PFSK-1 (cell line): ENCODE results near the gene APLP2. TPM values are rescaled to one million over a fixed set of nuclear protein-coding genes. Genes with fewer than 3 reads are reported as not detected.

Source experiments
- FOXP2 ChIP-seq: optimal IDR thresholded peaks from 2 replicates; pipeline ENCODE3; 2011; ENCODE audit warnings: borderline replicate concordance, control low read depth, inconsistent platforms; ENCODE audit not compliant: insufficient read depth; ENCODE audit errors: extremely low read length, extremely low read depth
- POLR2AphosphoS5 ChIP-seq: IDR thresholded peaks from 2 replicates; pipeline ENCODE4 v1.6.1; 2012; ENCODE audit warnings: low read depth, mild to moderate bottlenecking, control low read depth, low read length, moderate library complexity
- SIN3A ChIP-seq: IDR thresholded peaks from 2 replicates; pipeline ENCODE4 v1.6.1; 2012; ENCODE audit warnings: mild to moderate bottlenecking, low read length, moderate library complexity, borderline replicate concordance; ENCODE audit not compliant: insufficient read depth
- TAF1 ChIP-seq: IDR thresholded peaks from 2 replicates; pipeline ENCODE4 v1.6.1; 2012; ENCODE audit warnings: low read length, control low read depth, borderline replicate concordance; ENCODE audit not compliant: insufficient read depth
- polyA plus RNA-seq: library from polyadenylated mRNA; unstranded; fragments of >200 nt; gene quantifications from one replicate; pipeline ENCODE4 v1.2.1, GENCODE V29; 2012; ENCODE audit warnings: low read depth, missing spikeins; ENCODE audit not compliant: insufficient read length
- TF ChIP-seq, protein P1 (sequence below), 2 experiments: IDR thresholded peaks; 2 replicates each; pipeline versions ENCODE4 v1.6.1 to v1.8.0; 2011 to 2012; ENCODE audit warnings: low read depth in 2 of 2, low read length in 2 of 2, control low read depth in 1 of 2, inconsistent platforms in 1 of 2, mild to moderate bottlenecking in 1 of 2, moderate library complexity in 1 of 2; ENCODE audit not compliant: insufficient read depth in 1 of 2

APLP2 gene
- polyA plus RNA-seq = 165 TPM

DNA sequence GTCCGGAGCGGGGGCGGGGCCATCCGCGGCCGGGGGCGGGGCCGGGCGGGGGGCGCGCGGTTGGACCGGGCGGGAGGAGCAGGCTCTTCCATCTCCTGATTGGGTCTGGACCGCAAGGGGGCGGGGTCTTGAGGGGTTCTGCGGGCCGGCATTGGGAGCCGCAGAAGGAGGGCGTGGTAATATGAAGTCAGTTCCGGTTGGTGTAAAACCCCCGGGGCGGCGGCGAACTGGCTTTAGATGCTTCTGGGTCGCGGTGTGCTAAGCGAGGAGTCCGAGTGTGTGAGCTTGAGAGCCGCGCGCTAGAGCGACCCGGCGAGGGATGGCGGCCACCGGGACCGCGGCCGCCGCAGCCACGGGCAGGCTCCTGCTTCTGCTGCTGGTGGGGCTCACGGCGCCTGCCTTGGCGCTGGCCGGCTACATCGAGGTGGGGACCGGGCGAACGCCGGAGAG is at the start of gene APLP2:
APLP2 (plus strand) TSS at position 236 of the 450 bp plus-strand sequence; CDS start at position 320, 84 bp downstream.
- TF ChIP-seq TAF1 = peak; percentile 99
- peak; percentile 93 for TF ChIP-seq POLR2AphosphoS5
- TF ChIP-seq FOXP2 = peak; percentile 9
- TF ChIP-seq, protein P1, sequence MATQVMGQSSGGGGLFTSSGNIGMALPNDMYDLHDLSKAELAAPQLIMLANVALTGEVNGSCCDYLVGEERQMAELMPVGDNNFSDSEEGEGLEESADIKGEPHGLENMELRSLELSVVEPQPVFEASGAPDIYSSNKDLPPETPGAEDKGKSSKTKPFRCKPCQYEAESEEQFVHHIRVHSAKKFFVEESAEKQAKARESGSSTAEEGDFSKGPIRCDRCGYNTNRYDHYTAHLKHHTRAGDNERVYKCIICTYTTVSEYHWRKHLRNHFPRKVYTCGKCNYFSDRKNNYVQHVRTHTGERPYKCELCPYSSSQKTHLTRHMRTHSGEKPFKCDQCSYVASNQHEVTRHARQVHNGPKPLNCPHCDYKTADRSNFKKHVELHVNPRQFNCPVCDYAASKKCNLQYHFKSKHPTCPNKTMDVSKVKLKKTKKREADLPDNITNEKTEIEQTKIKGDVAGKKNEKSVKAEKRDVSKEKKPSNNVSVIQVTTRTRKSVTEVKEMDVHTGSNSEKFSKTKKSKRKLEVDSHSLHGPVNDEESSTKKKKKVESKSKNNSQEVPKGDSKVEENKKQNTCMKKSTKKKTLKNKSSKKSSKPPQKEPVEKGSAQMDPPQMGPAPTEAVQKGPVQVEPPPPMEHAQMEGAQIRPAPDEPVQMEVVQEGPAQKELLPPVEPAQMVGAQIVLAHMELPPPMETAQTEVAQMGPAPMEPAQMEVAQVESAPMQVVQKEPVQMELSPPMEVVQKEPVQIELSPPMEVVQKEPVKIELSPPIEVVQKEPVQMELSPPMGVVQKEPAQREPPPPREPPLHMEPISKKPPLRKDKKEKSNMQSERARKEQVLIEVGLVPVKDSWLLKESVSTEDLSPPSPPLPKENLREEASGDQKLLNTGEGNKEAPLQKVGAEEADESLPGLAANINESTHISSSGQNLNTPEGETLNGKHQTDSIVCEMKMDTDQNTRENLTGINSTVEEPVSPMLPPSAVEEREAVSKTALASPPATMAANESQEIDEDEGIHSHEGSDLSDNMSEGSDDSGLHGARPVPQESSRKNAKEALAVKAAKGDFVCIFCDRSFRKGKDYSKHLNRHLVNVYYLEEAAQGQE (IDR thresholded peaks at IDR 0.05; ENCODE audit: insufficient read depth in 1 of 2, low read depth in 2 of 2, low read length in 2 of 2) = peak; percentile 40 to 65; a peak in 1 of 4 replicates
- peak; percentile 75; the same call in 1 of the 2 replicates for TF ChIP-seq SIN3A

DNA sequence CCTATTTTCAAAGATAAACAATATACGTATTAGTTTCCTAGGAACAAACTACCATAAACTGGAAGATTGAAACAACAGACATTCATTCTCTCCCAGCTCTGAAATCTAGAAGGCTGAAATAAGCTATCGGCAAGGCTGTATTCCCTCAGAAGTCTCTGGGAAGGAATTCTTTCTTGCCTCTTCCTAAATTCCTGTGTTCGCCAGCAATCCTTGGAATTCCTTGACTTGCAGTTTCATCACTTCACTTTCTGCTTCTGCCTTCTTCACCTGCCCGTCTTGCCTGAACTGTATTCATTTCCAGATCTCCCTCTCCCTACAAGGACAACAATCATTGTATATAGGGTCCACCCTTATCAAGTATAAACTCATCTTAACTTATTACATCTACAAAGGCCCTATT is 49.4 kb upstream of the APLP2 start:
- TF ChIP-seq POLR2AphosphoS5 = no peak
- TF ChIP-seq, protein P1 (IDR thresholded peaks at IDR 0.05; ENCODE audit: insufficient read depth in 1 of 2, low read depth in 2 of 2, low read length in 2 of 2) = no peak
- no peak for TF ChIP-seq FOXP2
- no peak for TF ChIP-seq TAF1
- no peak for TF ChIP-seq SIN3A

DNA sequence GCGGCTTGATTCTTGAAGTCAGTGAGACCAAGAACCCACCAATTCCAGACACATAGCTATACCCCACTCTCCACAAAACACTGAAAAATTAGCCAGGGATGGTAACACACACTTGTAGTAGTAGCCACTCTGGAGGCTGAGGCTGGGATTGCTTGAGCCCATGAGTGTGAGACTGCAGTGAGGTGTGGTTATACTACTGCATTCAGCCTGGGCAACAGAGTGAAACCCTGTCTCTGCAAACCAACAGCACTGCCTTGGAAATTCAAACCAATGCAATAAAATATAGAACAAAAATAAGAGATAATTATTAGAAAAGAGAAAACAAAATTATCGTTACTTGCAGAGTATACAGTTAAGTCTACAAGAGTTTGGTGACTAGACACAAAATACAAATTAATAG is 46.9 kb upstream of the APLP2 start:
- TF ChIP-seq TAF1 = no peak
- TF ChIP-seq POLR2AphosphoS5 = no peak
- TF ChIP-seq SIN3A = no peak
- no peak for TF ChIP-seq FOXP2
- TF ChIP-seq, protein P1 (IDR thresholded peaks at IDR 0.05; ENCODE audit: insufficient read depth in 1 of 2, low read depth in 2 of 2, low read length in 2 of 2) = no peak

DNA sequence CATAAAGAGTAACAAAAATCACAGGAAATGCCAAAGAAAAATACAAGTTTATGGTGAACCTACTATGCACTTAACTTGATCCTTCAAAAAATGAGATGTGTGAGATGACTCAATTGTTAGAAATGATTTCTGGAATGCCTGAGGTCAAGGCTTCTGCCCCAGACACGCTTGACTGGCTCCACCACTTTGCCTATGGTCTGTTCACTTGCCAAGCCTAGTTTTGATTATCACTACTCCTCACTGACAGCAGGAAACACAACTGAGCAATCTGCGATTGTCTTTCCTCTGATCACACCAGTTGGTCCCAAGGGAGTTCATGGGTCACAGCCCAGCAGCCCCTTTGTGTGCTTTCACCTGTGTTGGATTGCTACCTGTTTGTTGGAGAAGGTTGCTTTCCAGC is 46.5 kb upstream of the APLP2 start:
- TF ChIP-seq TAF1 (no peak), SIN3A (peak; percentile 51; the same call in 1 of the 2 replicates), FOXP2 (peak; percentile 26), POLR2AphosphoS5 (no peak)
- TF ChIP-seq, protein P1 (IDR thresholded peaks at IDR 0.05; ENCODE audit: insufficient read depth in 1 of 2, low read depth in 2 of 2, low read length in 2 of 2) = peak in 1 of 2 experiments; percentile 53; a peak in 1 of 4 replicates

DNA sequence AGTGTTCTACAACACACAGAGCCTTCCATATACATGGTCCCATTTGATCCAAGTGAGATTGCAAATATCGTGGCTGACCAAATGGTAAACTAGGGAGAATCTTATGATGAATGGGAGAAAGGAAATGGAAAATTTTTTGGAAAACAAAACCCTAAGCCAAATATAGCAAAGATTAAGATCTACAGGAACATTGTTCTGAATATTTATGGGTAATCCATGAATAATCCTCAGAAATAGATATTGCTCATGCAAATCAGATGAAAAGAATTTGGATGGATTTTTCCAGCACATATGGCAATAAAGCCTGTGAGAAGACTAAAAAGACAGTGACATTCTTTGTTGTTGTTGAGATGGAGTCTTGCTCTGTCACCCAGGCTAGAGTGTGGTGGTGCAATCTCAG is 45.3 kb upstream of the APLP2 start:
- TF ChIP-seq, protein P1 (IDR thresholded peaks at IDR 0.05; ENCODE audit: insufficient read depth in 1 of 2, low read depth in 2 of 2, low read length in 2 of 2) = no peak
- TF ChIP-seq POLR2AphosphoS5 (no peak), FOXP2 (no peak), SIN3A (no peak), TAF1 (no peak)
